ENCODE data around the gene METTL14.

Gene METTL14

DNA sequence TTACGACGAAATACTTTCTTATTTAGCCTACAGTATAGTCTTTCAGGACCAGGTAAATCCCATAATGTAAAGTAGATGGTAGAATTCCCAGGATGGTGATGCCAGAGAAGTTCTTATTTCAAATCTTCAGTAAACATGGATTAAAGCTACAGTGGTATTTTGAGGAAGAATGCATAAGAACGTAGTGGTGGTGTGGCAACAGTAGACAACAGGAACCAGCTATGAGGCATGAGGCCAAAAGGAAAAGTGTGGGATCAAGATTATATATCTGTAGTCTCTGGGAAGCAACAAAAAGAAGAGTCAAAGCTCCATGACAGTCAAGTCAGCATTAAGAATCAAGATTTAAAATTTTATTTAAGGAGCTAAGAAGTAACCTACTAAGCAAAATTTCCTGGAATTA, 60.2 kb downstream of the METTL14 start:
- peak overlapping the region; percentile 91 for H3K27ac ChIP-seq
- TF ChIP-seq, protein P1, sequence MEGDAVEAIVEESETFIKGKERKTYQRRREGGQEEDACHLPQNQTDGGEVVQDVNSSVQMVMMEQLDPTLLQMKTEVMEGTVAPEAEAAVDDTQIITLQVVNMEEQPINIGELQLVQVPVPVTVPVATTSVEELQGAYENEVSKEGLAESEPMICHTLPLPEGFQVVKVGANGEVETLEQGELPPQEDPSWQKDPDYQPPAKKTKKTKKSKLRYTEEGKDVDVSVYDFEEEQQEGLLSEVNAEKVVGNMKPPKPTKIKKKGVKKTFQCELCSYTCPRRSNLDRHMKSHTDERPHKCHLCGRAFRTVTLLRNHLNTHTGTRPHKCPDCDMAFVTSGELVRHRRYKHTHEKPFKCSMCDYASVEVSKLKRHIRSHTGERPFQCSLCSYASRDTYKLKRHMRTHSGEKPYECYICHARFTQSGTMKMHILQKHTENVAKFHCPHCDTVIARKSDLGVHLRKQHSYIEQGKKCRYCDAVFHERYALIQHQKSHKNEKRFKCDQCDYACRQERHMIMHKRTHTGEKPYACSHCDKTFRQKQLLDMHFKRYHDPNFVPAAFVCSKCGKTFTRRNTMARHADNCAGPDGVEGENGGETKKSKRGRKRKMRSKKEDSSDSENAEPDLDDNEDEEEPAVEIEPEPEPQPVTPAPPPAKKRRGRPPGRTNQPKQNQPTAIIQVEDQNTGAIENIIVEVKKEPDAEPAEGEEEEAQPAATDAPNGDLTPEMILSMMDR (conservative IDR thresholded peaks at IDR 0.05) = no peak

DNA sequence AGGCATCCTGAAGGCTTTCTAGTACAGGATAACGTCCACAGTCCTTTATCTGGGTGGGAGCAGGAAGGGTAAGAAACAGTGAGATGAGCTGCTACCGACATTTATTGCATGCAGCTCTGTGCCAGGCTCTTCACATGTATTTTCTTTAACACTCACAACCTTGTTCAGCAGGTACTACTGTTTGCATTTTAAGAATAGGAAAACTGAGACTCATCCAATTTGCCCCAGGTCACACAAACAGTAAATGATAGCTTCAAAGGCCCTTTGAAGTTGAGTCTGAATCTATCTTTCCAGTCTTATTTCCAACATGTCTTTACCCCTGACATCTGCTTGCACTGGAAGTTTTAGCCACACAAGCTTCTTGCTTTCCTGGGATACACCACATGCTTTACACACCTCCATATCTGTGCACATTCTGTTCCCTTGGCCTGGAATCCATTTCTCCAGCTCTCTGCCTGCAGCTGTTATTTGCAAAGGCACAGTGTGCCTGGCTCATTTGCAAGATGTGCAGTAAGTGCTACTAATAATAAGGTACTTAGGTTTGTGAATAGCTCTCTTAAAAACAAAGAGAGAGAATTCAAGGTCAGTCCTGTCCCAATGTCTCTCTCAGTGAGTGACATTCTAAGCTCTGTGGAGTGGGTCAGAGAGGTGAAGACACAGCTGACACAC, 61.2 kb downstream of the METTL14 start:
- H3K27ac ChIP-seq = peak overlapping the region; percentile 91
- TF ChIP-seq, protein P1 (conservative IDR thresholded peaks at IDR 0.05) = no peak

DNA sequence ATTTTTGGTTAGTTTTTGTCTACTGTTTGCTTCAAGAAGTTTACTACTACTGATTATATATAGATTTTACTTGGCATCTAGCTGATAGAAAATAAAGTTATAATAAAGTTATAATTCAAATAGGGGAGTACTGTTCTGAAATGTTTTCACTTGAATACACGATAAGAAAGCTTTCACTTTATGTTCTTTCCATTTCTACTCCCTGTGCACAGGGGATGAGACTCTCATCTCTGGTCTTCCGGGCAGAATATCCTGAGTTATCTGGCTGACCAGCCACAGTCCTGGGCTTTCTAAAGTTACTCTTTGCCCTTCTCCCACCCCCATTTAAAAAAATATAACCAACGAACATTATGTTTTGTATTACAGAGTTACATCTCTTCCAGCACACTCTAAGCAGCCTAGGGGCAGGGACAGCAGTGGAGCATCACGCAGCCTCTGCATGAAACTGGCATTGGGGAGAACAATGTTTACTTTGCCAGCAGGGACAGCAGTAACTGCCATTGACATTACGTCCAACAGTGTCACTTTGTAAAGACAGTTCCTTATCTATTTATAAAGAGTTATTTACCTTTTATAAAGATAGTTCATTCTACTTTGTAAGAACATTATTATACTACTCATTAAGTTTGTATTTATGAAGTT, 64.3 kb downstream of the METTL14 start:
- TF ChIP-seq, protein P1 (conservative IDR thresholded peaks at IDR 0.05) = no peak
- H3K27ac ChIP-seq = peak overlapping the region; percentile 91

DNA sequence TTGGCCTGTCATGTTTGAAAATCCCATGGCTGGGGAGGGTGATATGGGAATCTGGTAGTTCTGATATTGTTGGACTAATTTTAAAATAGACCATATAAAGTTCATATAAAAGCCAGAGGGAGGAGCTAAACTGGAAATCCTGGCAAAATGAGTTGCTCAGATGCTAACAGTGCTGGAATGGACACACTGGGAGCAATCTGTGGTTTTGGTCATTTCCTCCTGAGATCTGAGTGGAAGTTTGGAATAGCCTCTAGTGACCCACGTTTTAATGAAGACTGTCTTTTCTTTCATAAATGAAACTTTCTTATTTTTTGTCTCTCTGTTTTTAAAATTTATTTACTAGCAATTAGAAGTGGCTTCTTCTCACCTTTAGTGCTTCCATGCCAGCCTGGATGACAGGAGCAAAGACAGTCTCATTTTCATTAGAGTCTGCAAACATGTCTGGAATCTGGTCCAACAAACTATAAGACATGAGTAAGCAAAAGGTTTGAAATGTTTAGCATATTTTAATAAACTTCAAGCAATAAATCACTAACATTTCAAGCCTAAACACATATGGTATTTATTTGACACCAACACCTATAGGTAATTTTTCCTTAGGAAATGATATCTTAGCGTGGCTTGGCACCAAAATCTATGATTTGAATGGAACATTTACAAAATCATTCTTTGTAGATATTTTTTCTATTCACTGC, 66.6 kb downstream of the METTL14 start:
- TF ChIP-seq, protein P1 (conservative IDR thresholded peaks at IDR 0.05) = no peak
- H3K27ac ChIP-seq = peak overlapping the region; percentile 91

DNA sequence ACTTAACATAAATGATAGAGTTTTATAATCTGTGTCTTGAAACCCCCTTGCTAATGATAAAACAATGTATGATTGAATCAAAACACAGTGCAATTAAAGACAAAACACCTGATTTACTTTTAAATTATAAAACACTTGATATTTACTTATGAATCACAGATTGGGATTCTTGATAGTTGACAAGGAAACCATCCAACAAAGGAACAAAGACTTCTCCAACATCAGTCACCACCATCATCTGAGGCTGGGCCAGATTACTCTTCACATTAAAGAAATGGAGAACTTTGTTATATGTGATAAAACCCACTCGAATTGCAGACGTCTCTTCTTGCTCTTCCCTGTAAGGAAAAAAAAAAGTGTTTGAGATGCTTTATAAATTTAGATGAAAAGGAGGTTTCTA, 67.4 kb downstream of the METTL14 start:
- TF ChIP-seq, protein P1 (conservative IDR thresholded peaks at IDR 0.05) = no peak
- peak overlapping the region; percentile 1; the same call in 1 of the 2 replicates for H3K27ac ChIP-seq

DNA sequence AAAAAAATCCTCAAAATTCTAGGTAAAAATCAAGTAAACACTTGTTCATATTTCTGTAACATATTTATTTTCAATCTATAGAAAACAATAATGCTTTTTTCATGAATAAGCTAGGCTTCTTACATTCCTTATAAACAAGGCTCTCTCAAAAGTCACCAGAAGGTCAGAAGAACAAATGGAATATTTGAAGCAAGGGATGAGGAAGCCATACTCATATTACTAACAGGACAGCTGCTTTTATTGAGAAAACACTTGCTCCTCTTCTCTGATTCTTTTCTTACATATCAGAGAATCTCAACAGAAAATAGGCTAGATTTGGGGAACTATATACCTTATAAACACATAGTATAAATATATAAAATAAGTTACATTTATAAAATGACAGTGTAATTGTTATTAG, 67.9 kb downstream of the METTL14 start:
- H3K27ac ChIP-seq = peak overlapping the region; percentile 82; the same call in 1 of the 2 replicates
- TF ChIP-seq, protein P1 (conservative IDR thresholded peaks at IDR 0.05) = no peak

DNA sequence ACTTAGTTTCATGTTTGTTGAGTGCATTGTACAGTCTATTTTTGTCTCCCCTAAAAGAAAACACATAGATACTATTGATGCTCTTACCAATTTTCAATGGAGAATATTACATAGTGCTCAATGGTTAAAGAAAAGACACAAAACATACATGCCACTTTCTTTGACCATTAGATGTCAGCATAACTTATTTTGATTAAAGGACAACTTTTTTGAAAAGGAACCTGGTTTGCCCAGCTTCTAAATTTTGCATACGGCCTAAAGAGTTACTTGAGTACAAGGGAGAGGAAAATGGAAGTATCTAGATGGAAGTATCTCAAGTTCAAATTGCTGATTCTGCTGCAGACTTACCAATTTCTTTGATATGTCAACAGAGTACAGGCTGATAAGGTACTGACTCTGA, 68.5 kb downstream of the METTL14 start:
- H3K27ac ChIP-seq = peak overlapping the region; percentile 82
- TF ChIP-seq, protein P1 (conservative IDR thresholded peaks at IDR 0.05) = no peak

Measured in VCaP (cell line).